Frontal cortex (tissue), 4 donors: ENCODE measurements around the gene MAP4K4. TPM values are rescaled to one million over a fixed set of nuclear protein-coding genes. Genes with fewer than 3 reads are reported as not detected.
"Not testable (repeated sequence)": the region's sequence is repeated elsewhere in the genome, so short reads cannot be mapped to it uniquely, and the experiment has no call there.

Experiments
- DNase-seq, 2 donors: peaks; one replicate each; pipeline ENCODE4 v3.0.0; 2012; ENCODE audit warnings: low spot score in 2 of 2
- FAIRE-seq: peaks from 2 replicates; lab custom pipeline; 2012; peaks lifted over from hg19 to GRCh38; lab: Jason Lieb, UNC
- total RNA-seq: library from RNA; depleted of rRNA; stranded (reverse); fragments of >200 nt; gene quantifications from one replicate; pipeline ENCODE4 v1.2.3, GENCODE V29; 2014
- donor health status: control.
- donor health status: control.
- donor health status: control.

The MAP4K4 gene
- total RNA-seq, 1 donor from 2014 or later = 161 TPM

DNA sequence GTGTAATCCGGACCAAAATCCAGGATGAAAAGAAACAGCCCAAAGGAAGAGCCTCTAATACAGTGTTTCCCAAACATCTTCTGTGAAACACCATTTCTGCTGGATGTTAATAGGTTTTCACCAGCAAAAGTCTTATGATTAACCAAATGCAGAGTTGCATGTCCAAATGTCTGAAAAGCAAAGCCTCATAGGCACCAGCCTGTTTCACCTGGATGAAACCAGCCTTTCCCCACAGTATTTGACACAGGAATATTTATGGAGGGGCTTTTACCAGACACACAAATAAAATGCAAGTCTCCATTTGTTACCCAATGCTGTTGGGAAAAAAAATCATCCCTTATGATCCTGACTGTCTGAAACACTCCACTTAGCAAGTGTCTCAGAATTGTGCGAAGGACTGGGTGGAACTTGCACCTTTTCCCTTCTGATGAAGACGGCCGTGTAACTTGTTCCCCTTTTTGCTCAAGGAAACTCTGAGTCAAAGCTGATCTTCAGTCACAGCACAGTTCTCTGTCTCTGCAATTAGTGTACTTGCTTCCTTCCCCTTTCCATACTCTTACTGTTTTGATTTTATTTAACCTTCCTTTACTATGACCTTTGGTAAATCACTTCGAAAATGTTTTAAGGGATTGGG lies 223.9 kb downstream of the MAP4K4 start:
- DNase-seq (no peak), FAIRE-seq (no peak)

DNA sequence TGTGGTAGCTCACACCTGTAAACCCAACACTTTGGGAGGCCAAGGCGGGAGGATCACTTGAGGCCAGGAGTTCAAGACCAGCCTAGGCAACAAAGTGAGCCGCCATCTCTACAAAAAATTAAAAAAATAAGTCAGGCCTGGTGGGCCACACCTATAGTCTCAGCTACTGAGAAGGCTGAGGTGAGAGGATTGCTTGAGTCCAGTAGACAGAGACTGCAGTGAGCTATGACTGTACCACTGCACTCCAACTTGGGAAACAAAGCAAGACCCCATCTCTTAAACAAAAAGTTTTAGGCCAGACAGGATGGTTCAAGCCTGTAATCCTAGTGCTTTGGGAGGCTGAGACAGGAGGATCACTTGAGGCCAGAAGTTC lies 224.4 kb downstream of the MAP4K4 start:
- no peak for FAIRE-seq
- no peak for DNase-seq

DNA sequence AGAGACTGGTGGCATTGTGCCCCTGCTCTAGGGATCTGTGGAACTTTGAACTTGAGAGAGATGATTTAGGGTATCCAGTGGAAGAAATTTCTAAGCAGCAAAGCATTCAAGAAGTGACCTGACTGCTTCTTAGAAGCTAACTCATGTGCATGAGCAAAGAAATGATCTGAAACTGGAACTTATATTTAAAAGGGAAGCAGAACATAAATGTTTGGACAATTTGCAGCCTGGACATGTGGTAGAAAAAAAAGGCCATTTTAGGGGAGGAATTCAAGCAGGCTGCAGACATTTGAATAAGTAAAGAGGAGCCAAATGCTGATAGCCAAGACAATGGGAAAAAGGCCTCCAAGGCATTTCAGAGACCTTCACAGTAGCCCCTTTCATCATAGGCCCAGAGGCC lies 226.8 kb downstream of the MAP4K4 start:
- FAIRE-seq, DNase-seq: not testable (repeated sequence)

DNA sequence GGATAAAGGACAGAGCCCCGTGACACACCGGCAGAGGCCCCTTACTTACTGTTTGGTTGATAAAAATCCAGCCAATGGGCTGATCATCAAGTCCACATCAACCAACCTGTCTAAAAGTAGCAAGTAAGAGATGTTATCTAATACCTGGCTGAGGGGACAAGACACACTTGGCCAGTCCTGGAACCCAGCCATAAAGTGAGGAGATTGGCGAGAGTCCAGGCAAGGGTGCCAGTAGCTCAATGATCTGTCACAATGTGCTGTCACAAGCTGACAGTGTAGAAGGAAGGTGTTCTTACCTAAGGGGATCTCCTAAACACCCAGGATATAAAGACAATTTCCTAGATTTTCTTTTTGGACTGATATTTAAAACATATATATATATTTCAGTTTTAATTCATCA lies 232.5 kb downstream of the MAP4K4 start:
- FAIRE-seq (no peak), DNase-seq (no peak)

DNA sequence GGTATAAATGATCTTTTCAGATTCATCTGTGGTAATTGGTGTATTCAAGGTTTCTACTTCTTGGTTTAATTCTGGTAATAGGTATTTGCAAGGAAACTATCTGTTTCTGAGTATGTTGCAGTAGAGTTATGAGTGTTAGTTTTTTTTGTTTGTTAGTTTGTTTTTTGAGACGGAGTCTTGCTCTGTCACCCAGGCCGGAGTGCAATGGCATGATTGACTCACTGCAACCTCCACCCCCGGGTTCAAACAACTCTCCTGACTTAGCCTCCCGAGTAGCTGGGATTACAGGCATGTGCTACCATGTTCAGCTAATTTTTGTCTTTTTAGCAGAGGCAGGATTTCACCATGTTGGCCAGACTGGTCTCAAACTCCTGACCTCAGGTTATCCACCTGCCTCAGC lies 233.3 kb downstream of the MAP4K4 start:
- DNase-seq (no peak), FAIRE-seq (no peak)

DNA sequence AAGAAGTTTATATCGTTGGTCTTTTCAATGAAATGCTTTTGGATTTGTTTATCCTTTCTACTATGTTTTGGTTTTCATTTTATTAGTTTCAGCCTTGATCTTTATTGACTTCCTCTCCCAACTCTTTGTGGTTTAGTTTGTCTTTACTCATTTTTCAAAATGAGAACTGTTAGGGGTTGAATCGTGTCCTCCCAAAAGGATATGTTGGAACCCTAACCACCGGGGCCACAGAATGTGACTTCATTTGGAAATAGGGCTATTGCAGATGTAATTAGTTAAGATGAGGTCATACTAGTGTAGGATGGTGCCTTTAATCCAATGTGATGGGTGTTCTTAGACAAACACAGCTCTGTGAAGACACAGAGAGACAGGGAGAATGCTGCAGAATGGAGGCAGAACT lies 233.9 kb downstream of the MAP4K4 start:
- no peak for FAIRE-seq

DNA sequence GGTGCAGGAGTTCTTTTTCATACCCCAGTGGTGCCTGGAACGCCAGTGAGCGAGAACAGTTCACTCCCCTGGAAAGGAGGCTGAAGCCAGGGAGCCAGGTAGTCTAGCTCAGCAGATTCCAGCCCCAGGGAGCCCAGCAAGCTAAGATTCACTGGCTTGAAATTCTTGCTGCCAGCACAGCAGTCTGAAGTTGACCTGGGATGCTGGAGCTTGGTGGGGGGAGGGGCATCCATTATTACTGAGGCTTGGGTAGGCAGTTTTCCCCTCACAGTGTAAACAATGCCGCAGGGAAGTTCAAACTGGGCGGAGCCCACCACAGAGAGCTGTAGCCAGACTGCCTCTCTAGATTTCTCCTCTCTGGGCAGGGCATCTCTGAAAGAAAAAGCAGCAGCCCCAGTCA lies 238.3 kb downstream of the MAP4K4 start:
- FAIRE-seq, DNase-seq: not testable (repeated sequence)

More for the DNA sequence above, 233.9 kb downstream of the MAP4K4 start:
- no peak for DNase-seq

DNA sequence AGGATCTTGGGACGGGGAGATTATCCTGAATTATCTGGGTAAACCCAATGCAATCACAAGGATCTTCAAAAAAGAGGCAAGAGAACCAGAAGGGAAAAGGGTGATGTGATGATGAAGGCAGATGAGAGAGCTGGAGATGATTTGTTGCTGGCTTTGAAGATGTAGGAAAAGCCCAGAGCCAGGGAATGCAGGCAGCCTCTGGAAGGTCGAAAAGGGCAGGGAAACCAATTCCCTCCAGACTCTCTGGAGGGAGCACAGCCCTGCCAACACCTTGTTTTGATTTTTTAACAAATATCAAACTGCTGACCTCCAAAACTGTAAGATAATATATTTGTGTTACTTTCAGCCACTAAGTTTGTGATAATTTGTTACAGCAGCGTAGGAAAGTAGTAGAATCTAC lies 245.3 kb downstream of the MAP4K4 start:
- DNase-seq (no peak), FAIRE-seq (no peak)

Other genes starting within 250 kb of the MAP4K4 start
- gene RFX8, start 222.6 kb upstream of the MAP4K4 start, total RNA-seq = 0.41 TPM